Erythroblast (primary cell): Measurements from ENCODE around the gene AMDHD2.

Experiments
- GATA1 ChIP-seq: IDR thresholded peaks from 2 replicates; pipeline ENCODE4 v1.6.1; 2011; ENCODE audit warnings: low read depth, mild to moderate bottlenecking, control low read depth, low read length, moderate library complexity
- POLR2A ChIP-seq: IDR thresholded peaks from 2 replicates; pipeline ENCODE4 v1.6.1; 2011; ENCODE audit warnings: mild to moderate bottlenecking, low read length

DNA sequence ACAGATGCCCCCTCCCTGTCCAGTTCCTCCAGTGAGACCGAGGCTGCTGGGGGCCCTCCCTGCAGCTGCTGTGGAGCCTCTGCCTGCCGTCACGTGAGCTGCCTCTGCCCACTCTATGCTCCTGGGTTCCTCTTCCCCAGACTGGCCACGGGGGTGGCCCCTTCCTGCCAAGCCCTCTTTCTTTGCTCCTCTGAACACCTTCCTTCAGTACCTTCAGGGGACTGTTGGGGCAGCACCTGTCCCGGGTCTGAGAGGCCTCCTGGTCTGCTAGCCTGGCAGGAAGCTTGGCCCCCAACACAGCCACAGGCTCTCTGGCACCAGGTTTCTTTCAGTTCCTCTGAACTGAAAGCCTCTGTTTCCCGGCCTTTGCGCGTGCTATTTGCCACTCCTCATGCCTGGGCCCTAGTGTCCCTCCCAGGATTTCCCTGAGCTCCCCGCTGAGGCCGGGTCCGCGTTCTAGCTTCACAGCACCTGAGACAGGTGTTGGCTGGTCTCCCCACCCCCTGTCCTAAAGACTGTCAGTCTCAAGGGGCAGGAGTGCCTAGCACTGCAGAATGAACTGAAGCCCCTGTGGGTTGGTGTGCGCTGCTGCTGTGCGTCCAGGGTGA is 13.0 kb upstream of the AMDHD2 start:
- TF ChIP-seq POLR2A, result no peak
- no peak for TF ChIP-seq GATA1
